GM19468 (cell line): Measurements from ENCODE around the gene EHBP1L1.
"Not testable (repeated sequence)": the region's sequence is repeated elsewhere in the genome, so short reads cannot be mapped to it uniquely, and the experiment has no call there.

Source experiments
- ATAC-seq: cut with Tn5 transposase; IDR thresholded peaks from one replicate; pipeline ENCODE4 v1.9.1; 2021; ENCODE audit warnings: mild to moderate bottlenecking, moderate library complexity, moderate number of reproducible peaks; ENCODE audit not compliant: unreplicated experiment; ENCODE audit errors: extremely low read depth

EHBP1L1 gene

DNA sequence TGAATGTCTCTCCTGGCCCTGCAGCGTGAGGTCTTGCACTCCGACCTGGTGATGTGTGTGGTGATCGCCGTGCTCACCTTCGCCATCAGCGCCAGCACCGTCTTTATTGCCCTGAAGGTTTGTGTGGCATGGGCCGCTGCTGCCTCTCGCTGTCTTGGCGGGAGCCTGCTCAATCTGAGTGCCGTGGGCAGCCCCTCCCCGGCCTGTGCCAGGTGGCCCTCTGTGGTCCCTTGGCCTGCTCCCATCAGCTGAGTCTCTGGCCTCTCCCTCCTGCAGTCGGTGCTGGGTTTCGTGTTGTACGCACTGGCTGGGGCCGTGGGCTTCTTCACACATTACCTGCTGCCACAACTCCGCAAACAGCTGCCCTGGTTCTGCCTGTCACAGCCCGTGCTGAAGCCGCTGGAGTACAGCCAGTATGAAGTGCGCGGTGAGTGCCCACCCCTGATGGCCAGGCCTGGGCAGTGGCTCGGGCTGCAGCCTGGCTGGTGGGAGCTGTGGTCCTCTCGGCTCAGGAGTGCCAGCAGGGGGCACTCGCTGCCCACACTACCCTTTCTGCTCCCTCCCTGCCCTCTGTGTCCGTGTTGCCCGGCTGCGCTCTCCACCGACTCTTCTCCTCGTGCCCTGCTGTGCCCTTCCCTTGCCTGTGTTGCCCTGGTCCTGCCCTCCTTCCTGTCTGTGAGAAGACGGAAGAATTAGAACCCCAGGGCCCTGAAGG lies 49.9 kb downstream of the EHBP1L1 start:
- no peak for ATAC-seq

DNA sequence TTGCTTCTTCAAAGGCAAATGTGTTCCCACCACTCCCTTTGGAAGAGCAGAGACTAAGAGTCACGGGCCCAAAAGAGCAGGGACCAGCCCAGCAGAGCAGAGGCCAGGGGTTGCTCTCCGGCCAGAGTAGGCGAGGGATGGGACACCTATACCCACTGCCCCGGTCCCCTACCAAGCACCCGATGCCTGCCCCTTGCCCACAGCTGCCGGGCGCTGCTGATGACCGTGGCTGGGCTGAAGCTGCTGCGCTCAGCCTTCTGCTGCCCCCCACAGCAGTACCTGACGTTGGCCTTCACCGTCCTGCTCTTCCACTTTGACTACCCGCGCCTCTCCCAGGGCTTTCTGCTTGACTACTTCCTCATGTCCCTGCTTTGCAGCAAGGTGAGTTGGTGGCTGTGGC lies 51.3 kb downstream of the EHBP1L1 start:
- ATAC-seq, result no peak

DNA sequence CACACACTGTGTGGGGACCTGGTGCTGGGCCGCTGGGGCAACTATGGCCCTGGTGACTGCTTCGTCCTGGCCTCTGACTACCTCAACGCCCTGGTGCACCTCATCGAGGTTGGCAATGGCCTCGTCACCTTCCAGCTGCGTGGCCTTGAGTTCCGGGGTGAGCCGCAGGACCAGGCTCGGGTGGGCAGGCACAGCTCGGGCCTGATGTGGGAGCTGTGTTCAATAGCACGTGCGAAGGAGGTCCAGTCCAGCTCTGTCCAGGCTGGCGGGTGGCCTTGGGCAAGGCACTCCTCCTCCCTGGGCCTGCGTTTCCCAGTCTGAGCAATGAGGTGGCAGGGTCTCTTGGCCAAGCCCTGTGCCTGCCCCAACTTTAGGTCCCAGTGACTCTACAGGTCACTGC lies 53.7 kb downstream of the EHBP1L1 start:
- no peak for ATAC-seq

DNA sequence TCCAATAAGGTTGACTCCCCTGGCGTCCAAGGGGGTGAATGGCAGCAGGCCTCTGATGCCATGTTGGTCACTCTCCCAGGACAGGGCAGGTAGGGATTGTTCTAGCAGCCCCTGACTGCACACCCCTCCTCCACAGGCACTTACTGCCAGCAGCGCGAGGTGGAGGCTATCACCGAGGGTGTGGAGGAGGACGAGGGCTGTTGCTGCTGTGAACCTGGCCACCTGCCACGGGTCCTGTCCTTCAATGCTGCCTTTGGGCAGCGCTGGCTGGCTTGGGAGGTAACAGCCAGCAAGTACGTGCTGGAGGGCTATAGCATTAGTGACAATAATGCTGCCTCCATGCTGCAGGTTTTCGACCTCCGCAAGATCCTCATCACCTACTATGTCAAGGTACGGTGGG lies 54.4 kb downstream of the EHBP1L1 start:
- ATAC-seq, result no peak

DNA sequence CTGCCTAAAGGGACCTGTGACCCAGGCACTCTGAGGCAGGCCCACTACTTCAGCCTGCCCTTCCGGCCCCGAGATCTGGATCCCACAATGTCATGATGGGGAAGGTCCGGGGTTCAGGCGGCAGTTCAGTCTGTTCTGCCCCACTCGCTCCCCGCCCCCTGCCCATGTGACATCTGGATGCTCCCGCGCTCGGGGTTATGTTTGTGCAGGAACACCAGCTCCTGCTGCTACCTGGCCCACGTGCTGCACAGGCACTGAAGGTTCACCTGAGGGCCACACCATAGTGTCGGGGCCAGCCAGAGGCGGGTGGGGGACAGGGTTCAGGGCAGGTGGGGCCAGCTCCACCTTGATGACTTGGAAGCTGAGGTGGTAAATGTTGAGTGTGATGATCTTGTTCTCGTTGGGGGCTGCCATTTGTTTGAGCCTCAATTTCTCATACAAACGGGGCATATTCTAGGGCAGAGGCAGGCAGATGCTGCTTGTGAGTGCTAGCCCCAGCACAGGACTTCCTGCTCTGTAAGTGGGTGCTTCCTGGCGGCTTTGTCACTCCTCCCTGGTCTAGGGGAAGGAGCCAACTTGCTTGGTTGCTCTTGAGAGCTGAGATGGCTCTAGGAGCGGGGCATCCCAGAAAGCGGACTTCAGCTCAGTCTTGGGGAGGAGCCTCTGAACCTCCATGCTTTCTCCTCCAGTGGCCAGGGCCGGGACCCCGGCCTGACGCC lies 57.7 kb downstream of the EHBP1L1 start:
- ATAC-seq, result no peak

DNA sequence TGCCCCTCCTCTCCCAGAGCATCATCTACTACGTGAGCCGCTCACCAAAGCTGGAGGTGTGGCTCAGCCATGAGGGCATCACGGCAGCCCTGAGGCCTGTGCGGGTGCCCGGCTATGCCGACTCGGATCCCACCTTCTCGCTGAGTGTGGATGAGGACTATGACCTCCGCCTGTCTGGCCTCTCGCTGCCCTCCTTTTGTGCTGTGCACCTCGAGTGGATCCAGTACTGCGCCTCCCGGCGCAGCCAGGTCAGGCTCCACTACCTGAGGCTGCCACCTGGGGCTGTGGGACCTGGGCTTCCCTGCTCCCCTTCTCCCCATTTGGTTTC lies 58.2 kb downstream of the EHBP1L1 start:
- no peak for ATAC-seq

GRCh38 chr11:65634440-65634839 lies 58.6 kb downstream of the EHBP1L1 start:
- no peak for ATAC-seq

- ATAC-seq, result no peak
These were observed 59.3 kb downstream of the EHBP1L1 start for GRCh38 chr11:65634905-65635731.

GRCh38 chr11:65636108-65637031 lies 60.5 kb downstream of the EHBP1L1 start:
- ATAC-seq, result no peak

DNA sequence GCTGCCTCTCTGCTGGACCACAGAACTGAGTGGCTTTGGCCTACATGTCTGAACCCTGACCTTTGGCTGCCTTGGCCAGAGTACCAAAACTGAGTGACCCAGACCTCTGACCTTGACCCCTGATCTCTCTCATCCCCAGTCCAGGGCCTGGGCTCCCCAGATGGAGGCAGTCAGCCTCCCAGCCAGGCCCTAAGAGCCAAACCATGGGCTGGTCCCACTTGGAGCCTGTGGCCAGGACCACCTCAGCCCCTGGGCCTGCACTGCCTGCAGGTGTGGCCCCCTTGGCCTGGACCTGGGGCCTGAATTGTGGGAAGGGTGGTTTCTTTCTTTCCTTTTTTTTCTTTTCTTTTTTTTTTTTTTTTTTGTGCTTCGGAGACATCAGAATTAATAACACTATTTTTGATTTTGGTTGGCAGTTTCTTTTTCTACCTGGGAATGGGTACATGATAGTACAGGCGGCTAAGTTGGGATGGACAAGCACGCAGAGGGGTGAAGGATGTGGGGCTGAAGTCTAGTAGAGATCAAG lies 61.2 kb downstream of the EHBP1L1 start:
- no peak for ATAC-seq

DNA sequence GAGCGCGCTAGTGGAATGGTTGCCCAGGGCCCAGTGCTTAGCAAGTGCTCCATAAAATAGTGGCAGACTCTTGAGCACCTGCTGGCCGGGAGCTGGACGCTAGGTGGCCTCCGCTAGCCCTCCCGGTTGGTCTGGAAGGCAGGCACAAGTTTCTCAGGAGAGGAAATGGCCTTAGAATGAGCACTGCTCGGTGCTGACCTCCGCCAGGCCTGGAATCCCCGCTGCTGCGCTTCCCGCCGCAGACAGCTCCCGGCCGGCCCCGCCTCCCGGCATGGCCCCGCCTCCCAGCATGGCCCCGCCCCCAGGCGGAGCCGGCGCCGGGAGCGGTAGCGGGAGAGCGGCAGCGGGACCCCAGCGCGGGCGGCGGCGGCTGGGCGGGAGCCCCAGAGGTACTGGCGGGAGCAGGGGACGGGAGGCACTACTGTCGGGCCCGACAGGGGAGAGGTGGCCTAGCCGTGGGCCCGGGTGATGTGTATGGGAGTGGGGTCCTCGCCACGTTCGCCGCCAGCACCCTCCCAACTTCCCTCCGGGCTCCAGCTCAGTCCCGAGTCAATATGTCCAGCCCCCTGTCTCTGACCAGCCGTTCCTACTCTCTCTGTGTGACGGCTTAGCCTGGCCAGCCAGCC lies 62.1 kb downstream of the EHBP1L1 start, which contains the start of gene SIPA1:
Gene SIPA1, plus strand, starts transcription at position 308 of the 626 bp plus-strand sequence. CDS start 2,821 bp downstream, outside the sequence.
- ATAC-seq, result no peak

- not testable (repeated sequence) for ATAC-seq
These were observed 63.4 kb downstream of the EHBP1L1 start for GRCh38 chr11:65639228-65639597.

DNA sequence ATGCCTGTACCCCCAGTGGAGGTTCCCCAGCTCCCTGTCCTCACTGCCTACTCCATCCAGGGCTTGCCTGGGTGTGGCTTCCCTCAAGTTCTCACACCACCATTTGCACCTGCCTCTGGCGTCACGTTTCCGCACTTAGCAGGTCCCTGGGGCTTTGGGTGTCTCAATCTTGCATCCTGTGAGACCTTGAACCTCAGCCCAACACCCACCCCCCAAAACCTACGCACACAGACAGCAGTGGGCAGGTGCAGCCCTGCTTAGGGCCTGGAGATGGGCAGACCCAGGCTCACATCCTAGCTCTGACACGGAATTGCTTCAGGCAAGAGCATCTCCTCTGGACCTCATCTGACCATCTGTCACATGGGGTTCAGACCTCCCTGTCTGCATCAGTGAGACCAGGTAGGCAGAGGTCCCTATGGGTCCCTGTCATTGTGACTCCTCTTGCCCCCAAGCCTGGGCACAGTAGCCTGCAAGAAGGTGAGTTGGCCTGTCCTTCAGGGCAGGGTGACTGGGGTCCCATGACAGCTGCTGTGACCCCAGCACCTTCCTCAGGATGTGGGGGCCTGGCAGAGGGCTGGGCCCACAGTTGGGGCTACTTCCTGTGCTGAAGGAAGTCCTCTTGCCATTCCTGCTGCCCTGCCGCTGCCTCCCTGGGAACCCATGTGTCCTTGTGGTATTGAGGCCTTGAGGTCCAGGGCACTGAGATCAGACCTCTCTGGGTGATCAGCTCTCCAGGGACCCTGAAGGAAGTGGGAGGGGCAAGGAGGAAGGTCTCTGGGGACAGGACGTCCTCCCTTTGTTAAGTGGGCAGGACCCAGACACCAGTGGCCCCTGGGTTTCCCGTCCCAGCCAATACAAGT lies 64.0 kb downstream of the EHBP1L1 start:
- no peak for ATAC-seq

DNA sequence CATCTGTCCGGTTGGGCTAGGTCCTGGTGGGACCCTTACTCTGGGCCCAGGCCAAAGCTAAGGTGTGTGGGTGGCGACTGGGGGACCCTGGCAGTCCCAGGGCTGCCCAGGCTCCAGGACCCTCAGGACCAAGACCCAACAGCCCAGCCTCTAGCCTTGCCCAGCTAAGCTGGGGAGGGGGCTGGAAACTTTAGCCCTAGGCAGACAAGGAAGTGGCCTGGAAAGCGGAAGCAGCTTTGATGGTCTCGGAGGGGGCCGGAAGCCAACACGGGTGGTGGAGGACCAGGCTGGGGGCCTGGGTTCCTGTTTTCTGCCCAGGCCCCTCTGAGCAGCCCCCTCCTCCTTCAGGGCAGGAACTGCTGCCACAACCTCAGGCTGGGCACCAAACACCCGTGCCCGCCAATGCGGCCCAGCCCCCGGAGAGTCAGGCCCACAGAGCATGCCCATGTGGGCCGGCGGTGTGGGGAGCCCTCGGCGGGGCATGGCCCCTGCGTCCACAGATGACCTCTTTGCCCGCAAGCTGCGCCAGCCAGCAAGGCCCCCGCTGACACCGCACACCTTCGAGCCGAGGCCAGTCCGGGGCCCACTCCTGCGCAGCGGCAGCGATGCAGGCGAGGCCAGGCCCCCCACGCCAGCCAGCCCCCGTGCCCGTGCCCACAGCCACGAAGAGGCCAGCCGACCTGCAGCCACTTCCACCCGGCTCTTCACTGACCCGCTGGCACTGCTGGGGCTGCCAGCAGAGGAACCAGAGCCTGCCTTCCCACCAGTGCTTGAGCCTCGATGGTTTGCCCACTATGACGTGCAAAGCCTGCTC lies 64.8 kb downstream of the EHBP1L1 start:
- ATAC-seq, result no peak

- ATAC-seq, result no peak
These were observed 65.6 kb downstream of the EHBP1L1 start for GRCh38 chr11:65641297-65642013.
